ENCODE data around the gene ZNF622.

GRCh38 chr5:16486711-16487111, 21.1 kb upstream of the ZNF622 start:
- TF ChIP-seq, protein P1, sequence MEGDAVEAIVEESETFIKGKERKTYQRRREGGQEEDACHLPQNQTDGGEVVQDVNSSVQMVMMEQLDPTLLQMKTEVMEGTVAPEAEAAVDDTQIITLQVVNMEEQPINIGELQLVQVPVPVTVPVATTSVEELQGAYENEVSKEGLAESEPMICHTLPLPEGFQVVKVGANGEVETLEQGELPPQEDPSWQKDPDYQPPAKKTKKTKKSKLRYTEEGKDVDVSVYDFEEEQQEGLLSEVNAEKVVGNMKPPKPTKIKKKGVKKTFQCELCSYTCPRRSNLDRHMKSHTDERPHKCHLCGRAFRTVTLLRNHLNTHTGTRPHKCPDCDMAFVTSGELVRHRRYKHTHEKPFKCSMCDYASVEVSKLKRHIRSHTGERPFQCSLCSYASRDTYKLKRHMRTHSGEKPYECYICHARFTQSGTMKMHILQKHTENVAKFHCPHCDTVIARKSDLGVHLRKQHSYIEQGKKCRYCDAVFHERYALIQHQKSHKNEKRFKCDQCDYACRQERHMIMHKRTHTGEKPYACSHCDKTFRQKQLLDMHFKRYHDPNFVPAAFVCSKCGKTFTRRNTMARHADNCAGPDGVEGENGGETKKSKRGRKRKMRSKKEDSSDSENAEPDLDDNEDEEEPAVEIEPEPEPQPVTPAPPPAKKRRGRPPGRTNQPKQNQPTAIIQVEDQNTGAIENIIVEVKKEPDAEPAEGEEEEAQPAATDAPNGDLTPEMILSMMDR (conservative IDR thresholded peaks at IDR 0.05; ENCODE audit: low read length): no peak
- no peak for TF ChIP-seq EZH2phosphoT487 (IDR thresholded peaks at IDR 0.05; ENCODE audit: borderline replicate concordance)
